ENCODE data around the gene NRXN3. TPM values are rescaled to one million over a fixed set of nuclear protein-coding genes. Genes with fewer than 3 reads are reported as not detected.

NRXN3 gene
- total RNA-seq, 2 experiments from 2014 or later: not detected

DNA sequence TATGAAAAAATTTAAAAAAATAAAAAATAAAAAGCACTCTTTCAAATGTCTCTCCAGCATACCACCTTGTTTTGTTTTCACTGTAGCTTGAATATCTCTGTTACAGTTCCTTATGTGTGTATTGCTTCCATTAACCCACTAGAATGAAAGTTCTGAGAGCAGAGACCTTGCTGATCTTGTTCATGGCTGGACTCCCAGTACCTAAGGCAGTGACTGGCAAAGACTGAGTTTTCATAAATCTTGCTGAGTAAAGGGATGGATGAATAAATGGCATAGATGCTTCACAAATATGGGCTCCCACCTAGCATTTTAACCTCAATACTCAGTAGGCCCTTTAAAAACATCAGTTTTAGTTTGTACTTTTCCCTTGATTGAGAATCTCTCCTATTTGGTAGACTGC lies 1125.2 kb downstream of the NRXN3 start:
- CTCF ChIA-PET (ENCODE audit: unreplicated experiment): no interaction called here
- H3K79me2 ChIP-seq (ENCODE audit: insufficient read depth, low read depth, low read length): no peaks in the 10 kb centered on the region
- H3K9me2 ChIP-seq (ENCODE audit: insufficient read depth, low read length): no peaks in the 10 kb centered on the region
- POLR2A ChIA-PET: no interaction called here
- no peak overlapping the region for H3K4me2 ChIP-seq (ENCODE audit: low read length)
- H3K36me3 ChIP-seq (ENCODE audit: insufficient read depth, low read length): no peaks in the 10 kb centered on the region
- no peak for DNase-seq (ENCODE audit: low spot score)
- H3K27ac ChIP-seq (ENCODE audit: low read depth, low read length, poor library complexity, severe bottlenecking): no peak overlapping the region
- intact Hi-C loops (cut with micrococcal nuclease; ENCODE audit: unreplicated experiment): no loop called here
- no peaks in the 10 kb centered on the region for H3K9me3 ChIP-seq (ENCODE audit: low read length)
- BruUV-seq (replicated peaks): no TSS peak
- H4K20me1 ChIP-seq (ENCODE audit: insufficient read depth, low read length): no peaks in the 10 kb centered on the region
- H3K4me1 ChIP-seq (ENCODE audit: insufficient read depth, low read length, poor library complexity, severe bottlenecking): no peaks in the 10 kb centered on the region
- no peak overlapping the region for H3K4me3 ChIP-seq (ENCODE audit: low read depth, low read length, poor library complexity, severe bottlenecking)
- no peak overlapping the region for H2AFZ ChIP-seq (ENCODE audit: low read length)
- TF ChIP-seq, protein P1, sequence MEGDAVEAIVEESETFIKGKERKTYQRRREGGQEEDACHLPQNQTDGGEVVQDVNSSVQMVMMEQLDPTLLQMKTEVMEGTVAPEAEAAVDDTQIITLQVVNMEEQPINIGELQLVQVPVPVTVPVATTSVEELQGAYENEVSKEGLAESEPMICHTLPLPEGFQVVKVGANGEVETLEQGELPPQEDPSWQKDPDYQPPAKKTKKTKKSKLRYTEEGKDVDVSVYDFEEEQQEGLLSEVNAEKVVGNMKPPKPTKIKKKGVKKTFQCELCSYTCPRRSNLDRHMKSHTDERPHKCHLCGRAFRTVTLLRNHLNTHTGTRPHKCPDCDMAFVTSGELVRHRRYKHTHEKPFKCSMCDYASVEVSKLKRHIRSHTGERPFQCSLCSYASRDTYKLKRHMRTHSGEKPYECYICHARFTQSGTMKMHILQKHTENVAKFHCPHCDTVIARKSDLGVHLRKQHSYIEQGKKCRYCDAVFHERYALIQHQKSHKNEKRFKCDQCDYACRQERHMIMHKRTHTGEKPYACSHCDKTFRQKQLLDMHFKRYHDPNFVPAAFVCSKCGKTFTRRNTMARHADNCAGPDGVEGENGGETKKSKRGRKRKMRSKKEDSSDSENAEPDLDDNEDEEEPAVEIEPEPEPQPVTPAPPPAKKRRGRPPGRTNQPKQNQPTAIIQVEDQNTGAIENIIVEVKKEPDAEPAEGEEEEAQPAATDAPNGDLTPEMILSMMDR (conservative IDR thresholded peaks at IDR 0.05; ENCODE audit: low read length): no peak
- no peak for TF ChIP-seq EZH2phosphoT487 (IDR thresholded peaks at IDR 0.05; ENCODE audit: borderline replicate concordance, low read depth, low read length)

DNA sequence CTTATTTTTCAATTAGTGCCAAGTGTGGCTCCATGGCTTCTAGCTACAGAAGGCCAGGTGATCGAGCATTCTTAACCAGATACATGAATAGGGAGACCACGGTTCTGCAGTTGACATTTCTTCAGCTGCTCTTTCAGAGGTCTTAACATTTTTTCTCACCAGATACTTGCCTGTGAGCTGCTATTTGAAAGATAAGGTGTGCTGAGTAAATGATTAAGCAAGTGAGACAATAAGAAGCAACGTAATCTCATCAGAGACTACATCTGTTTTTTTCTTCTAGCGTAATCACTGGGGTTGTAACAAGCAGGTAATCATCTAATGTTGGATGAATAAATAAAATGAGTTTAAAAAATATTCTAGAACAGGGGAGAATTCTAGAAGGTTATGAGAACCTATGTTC lies 1128.2 kb downstream of the NRXN3 start:
- no peak overlapping the region for H3K4me2 ChIP-seq (ENCODE audit: low read length)
- ChIA-PET POLR2A (no interaction called here), CTCF (ENCODE audit: unreplicated experiment) (no interaction called here)
- H3K27ac ChIP-seq (ENCODE audit: low read depth, low read length, poor library complexity, severe bottlenecking): no peak overlapping the region
- no peak for TF ChIP-seq EZH2phosphoT487 (IDR thresholded peaks at IDR 0.05; ENCODE audit: borderline replicate concordance, low read depth, low read length)
- TF ChIP-seq, protein P1 (conservative IDR thresholded peaks at IDR 0.05; ENCODE audit: low read length): no peak
- no peaks in the 10 kb centered on the region for H3K36me3 ChIP-seq (ENCODE audit: insufficient read depth, low read length)
- H3K4me1 ChIP-seq (ENCODE audit: insufficient read depth, low read length, poor library complexity, severe bottlenecking): no peaks in the 10 kb centered on the region
- H3K4me3 ChIP-seq (ENCODE audit: low read depth, low read length, poor library complexity, severe bottlenecking): no peak overlapping the region
- DNase-seq (ENCODE audit: low spot score): no peak
- no peaks in the 10 kb centered on the region for H3K9me2 ChIP-seq (ENCODE audit: insufficient read depth, low read length)
- no TSS peak for BruUV-seq (replicated peaks)
- H2AFZ ChIP-seq (ENCODE audit: low read length): no peak overlapping the region
- H3K79me2 ChIP-seq (ENCODE audit: insufficient read depth, low read depth, low read length): no peaks in the 10 kb centered on the region
- no peaks in the 10 kb centered on the region for H4K20me1 ChIP-seq (ENCODE audit: insufficient read depth, low read length)
- intact Hi-C loops (cut with micrococcal nuclease; ENCODE audit: unreplicated experiment): no loop called here
- no peaks in the 10 kb centered on the region for H3K9me3 ChIP-seq (ENCODE audit: low read length)

DNA sequence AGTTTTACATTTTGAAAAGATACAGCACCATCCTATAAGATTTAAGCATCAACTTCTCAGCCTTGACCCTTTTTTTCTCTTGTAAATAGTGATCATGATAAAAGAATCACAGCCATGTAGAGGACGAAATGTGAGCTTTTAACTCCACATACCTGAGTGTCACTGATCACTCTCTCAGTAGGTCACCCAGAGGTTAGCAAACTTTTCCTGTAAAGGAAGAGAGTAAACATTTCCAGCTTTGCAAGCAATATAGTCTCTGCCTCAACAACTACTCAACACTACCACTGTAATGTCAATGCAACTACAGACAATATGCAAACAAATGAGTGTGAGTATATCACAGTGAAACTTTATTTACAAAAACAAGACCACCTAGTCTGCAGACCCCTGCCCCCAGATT lies 1129.0 kb downstream of the NRXN3 start:
- no peak for DNase-seq (ENCODE audit: low spot score)
- no peak overlapping the region for H3K4me3 ChIP-seq (ENCODE audit: low read depth, low read length, poor library complexity, severe bottlenecking)
- no peaks in the 10 kb centered on the region for H3K4me1 ChIP-seq (ENCODE audit: insufficient read depth, low read length, poor library complexity, severe bottlenecking)
- H3K9me2 ChIP-seq (ENCODE audit: insufficient read depth, low read length): no peaks in the 10 kb centered on the region
- no TSS peak for BruUV-seq (replicated peaks)
- TF ChIP-seq, protein P1 (conservative IDR thresholded peaks at IDR 0.05; ENCODE audit: low read length): no peak
- no peak for TF ChIP-seq EZH2phosphoT487 (IDR thresholded peaks at IDR 0.05; ENCODE audit: borderline replicate concordance, low read depth, low read length)
- intact Hi-C loops (cut with micrococcal nuclease; ENCODE audit: unreplicated experiment): no loop called here
- POLR2A ChIA-PET: no interaction called here
- no peak overlapping the region for H2AFZ ChIP-seq (ENCODE audit: low read length)
- no peaks in the 10 kb centered on the region for H3K9me3 ChIP-seq (ENCODE audit: low read length)
- no peaks in the 10 kb centered on the region for H3K79me2 ChIP-seq (ENCODE audit: insufficient read depth, low read depth, low read length)
- CTCF ChIA-PET (ENCODE audit: unreplicated experiment): no interaction called here
- no peaks in the 10 kb centered on the region for H3K36me3 ChIP-seq (ENCODE audit: insufficient read depth, low read length)
- H3K27ac ChIP-seq (ENCODE audit: low read depth, low read length, poor library complexity, severe bottlenecking): no peak overlapping the region
- no peaks in the 10 kb centered on the region for H4K20me1 ChIP-seq (ENCODE audit: insufficient read depth, low read length)
- no peak overlapping the region for H3K4me2 ChIP-seq (ENCODE audit: low read length)
